Jurkat, Clone E6-1 (cell line): ENCODE results near the gene SPATA2L.

Source experiments
- DNase-seq: peaks from one replicate; pipeline ENCODE4 v3.0.0-alpha.2; 2011; ENCODE audit warnings: low read depth, low spot score
- H3K4me3 ChIP-seq: 2 replicates; pipeline ENCODE4 v1.5.1; 2011; ENCODE audit warnings: mild to moderate bottlenecking, low read length, control low read depth, moderate library complexity

Gene SPATA2L

DNA sequence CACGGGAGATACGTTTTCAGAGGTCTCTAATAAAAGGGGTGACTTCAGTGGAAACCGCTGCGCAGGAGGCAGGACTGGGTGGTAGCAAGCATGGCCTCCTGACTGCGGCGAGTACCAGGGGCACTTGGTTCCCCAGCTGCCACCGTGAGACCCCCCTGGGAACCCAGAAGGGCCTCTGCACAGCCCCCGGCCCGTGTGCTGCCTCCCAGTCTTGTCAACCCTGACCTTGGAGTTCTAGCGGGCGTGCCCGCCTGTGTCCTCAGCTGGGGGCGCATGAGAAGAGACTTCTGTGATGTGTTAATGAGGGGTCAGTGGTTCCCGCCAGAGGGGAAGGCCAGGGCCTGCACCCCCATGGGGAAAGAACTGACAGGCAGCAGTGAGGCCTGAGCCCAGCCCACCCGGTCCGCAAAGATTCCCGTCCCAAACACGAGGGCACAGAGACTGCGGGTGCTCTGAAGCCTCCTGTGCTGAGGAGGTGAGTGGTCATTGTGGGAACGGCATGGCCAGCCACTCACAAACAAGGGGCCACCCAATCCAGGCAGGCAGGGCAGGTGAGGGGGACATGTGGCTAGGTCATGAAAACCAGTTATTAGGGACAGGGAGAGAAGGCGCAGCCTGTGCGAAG is 29.2 kb upstream of the SPATA2L start:
- H3K4me3 ChIP-seq = no peak overlapping the region
- DNase-seq = no peak

DNA sequence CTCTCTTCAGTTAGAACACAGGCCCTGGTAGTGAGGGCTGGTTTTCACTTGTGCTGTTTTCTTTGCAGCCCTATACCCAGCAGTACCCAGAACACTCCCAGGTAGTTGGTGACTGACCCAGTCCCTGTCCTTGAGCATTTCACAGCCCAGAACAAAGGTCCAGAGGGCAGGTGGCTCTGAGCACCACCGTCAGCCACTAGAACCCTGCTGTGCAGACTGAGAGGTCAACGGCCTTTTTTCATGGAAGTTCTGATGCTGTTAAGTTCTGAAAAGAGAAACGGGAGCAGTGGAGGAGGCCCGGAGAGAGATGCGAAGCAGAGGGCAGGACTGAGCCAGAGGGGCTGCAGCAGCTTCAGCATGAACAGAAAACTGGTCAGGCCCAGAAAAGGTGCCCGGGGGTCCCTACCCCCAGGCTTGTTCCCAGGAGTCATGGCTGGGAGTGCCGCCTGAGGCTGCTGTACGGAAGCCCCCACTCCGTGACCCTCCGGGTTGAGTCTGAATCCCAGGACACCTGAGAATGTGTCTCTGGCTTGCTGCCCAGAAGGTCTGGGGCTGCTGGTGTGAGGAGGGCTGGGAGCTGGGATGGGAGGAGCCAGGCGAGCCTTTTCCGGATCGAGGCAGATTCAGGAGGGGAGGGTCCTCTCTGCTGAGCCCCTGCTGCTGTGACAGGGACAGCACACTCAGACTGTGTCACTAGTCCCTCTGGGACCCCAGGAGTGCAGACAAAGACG is 28.5 kb upstream of the SPATA2L start:
- no peak overlapping the region for H3K4me3 ChIP-seq
- no peak for DNase-seq

DNA sequence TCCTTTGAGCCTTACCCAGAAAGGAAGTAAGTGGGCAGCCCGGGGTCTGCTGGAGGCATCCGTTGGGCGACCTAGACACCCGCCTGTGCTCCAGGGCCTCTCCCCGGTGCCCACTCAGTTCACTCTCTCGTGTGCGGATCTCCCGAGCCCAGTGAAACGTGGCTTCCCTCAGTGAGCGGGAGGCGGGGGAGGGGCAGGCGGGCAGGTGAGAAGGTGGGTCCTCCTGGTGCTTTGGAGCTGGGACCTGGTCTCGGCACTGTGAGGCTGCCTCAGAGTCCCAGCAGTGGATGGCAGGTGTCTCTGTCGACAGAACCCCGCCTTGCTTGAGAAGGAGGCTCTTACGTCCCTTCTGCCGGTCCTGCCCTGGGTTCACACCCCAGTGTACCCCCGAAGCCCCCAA is 27.8 kb upstream of the SPATA2L start:
- H3K4me3 ChIP-seq = no peak overlapping the region
- no peak for DNase-seq

DNA sequence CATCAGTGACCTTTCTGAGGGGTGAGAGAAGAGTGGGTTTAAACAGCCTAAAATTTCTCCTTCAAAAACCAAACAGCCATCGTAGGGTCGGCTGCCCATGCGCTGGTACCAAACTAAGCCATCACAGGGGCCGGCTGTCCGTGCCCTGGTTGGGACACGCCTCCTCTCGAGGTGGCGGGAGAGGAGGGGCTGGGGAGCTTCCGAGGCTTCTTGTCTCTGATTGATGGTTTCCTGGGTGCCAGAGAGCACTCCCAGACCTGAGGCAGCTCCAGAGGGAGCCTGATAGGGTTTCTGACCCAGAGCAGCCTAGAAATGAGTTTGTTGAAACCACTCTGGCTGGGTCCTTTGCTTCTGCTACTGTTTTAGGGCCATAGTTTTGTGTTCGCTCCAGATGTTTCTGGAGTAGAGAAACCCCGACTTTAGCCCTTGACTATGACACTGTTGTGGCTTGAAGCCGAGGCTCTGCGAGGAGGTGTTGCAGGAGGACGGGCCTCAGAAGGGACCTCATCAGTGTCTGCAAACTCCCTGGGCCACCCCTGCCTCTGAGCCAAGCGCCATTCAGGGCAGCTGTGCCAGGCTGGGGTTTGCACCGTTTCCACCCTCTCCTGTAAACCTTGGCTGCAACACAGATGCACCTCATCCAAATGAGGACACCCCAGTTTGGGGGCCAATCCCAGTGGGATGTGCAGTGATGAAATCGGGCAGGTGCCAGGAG is 26.1 kb upstream of the SPATA2L start:
- H3K4me3 ChIP-seq = no peak overlapping the region
- DNase-seq = no peak

DNA sequence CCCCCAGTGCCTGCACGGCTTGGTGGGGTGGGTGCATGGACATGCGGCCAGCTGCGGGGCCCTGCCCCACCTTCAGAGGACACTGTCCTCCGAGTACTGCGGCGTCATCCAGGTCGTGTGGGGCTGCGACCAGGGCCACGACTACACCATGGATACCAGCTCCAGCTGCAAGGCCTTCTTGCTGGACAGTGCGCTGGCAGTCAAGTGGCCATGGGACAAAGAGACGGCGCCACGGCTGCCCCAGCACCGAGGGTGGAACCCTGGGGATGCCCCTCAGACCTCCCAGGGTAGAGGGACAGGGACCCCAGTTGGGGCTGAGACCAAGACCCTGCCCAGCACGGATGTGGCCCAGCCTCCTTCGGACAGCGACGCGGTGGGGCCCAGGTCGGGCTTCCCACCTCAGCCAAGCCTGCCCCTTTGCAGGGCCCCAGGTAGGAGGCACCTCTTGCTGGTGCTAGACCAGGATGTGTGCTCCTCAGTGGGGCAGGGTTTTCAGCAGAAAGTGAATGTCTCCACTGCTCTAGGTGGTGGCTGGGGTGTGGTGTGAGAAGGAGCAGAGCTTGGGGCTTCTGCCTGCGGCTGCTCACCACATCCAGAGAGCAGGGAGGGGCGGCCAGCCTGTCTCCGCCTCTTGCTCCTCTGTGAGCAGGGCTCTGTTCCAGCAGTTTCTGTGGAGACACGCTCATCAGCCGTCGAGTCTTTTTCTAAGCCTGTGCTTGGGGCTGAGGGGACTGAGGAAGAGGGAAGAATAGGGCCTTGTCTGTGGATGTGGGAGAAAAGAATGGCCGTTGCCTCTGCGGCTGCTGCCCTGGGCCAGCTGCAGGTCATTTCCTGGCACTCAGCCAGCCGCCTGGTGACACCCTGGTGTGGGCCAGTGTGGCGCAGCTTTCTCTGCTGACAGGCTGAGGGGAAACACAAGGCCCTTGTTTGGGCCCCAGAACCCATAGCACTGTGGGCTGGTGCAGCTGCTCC is 22.1 kb upstream of the SPATA2L start:
- peak; percentile 85 for DNase-seq
- peak overlapping the region; percentile 64 for H3K4me3 ChIP-seq

DNA sequence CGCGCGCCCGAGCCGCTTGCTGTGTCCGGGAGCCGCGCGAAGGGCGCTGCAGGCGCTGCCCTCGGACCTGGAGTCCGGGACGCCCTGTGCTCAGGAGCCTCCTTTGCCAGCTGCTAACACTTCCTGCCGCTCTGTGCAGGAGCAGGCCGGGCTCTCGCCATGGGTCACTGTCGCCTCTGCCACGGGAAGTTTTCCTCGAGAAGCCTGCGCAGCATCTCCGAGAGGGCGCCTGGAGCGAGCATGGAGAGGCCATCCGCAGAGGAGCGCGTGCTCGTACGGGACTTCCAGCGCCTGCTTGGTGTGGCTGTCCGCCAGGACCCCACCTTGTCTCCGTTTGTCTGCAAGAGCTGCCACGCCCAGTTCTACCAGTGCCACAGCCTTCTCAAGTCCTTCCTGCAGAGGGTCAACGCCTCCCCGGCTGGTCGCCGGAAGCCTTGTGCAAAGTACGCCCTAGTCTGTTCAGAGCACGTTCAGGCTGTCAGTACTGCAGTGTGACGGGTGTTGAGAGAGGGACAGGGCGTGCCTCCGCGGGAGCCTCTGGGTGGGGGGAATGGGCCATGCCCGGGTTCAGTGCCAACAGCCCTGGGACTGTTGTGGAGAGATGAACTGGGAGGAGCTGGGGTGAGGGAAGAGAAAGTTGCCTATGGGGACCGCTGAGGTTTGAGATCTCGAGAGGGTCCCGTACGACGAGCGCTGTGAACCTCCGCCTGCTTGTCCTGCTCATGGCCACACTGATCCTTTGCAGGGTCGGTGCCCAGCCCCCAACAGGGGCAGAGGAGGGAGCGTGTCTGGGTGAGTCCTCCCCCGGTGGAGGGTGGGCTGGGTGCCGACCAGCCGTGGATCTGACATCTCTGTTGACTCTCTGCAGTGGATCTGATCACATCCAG is 21.1 kb upstream of the SPATA2L start:
- peak overlapping the region; percentile 64 for H3K4me3 ChIP-seq
- peak; percentile 70 for DNase-seq

DNA sequence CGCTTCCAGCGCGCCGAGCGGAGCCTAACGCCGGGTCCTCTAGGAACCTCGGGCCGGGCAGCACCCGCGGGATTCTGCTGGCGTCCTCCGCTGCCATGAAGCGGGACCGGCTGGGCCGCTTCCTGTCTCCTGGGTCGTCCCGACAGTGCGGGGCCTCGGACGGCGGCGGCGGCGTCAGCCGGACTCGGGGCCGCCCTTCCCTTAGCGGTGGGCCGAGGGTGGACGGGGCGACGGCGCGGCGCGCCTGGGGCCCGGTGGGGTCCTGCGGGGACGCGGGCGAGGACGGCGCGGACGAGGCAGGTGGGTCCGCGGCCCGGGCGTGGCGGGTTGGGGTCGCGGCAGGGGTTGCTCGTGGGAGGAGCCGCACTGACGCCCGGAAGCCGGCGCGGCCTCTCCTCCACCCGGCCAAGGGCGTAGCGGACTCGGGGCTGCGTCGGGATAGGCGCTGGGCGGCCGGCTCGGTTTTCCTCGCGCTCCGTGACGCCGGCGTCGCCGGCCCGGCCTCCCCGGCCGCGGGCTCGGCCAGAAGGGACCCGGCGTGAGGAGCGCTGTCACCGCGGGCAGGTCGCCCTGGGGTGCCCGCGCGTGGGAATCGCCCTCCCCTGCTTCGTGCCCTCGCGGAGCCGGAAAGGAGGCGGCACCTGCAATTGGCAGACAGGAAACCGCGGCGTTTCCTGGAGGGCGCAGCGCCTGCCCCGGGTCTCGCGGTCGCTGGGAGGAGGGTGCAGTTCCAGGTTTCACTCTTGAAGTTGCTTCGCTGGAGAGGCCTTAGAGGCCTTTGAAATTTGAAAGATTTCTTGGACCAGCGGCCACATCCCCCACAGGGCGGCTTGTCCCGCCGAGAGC is 20.3 kb upstream of the SPATA2L start:
- H3K4me3 ChIP-seq = peak overlapping the region; percentile 64
- peak; percentile 85 for DNase-seq

DNA sequence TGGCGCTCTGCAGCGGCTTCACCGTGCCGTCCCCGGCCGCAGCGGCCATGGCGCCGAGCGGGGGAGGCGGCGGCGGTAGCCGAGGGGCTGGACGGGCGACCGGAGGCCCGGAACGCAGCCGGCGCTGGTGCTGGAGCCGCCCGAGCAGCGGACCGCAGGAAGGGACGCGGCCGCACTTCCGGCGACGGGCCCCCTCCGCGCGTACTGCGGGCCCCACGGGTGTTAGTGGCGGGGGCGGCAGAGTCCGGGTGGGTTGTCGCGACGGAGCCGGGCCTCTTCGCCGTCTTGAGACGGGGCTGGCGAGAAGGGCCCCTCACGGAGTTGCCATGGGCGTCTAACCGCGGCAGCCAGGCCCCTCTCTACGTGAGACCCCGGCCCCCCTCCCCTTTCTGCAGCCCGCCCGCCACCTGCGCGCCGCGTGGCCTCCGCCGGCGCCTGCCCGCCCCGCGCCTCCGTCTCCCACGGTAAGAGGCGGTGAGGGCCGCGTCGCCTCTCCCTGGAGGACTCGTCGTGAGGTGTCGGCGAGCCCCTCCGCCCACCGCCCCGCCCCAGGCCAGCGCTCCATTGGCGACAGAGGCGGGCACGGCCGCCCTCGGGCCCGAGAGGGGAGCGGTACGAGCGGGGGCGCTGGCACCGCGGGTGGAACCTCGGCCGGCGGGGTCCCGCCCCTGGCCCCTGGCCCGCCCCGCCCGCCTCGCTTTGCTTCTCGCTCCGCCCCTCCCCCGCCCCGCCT is 19.5 kb upstream of the SPATA2L start, which contains the start of the genes VPS9D1 and ZNF276:
Gene VPS9D1, minus strand, starts transcription at position 86 of the 733 bp plus-strand sequence. Its CDS starts 37 bp downstream, at position 49.
Gene ZNF276, plus strand, starts transcription at position 725 of the 733 bp plus-strand sequence. CDS start 104 bp downstream, outside the sequence.
- DNase-seq = no peak
- H3K4me3 ChIP-seq = peak within 1 kb of the TSS; percentile 64

DNA sequence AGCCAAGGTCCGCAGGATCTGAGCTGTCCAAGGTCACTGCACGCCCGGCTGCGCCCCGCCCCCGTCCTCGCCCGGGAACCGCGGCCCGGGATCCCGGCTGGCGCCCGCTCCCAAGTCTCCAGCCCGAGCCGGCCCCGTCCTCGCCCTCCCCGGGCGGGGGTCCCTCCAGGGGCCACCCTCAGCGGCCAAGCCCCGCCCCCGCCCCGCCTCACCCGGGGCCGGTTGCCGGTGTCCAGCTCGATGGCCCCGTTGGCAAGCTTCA is 19.0 kb upstream of the SPATA2L start:
- H3K4me3 ChIP-seq = peak overlapping the region; percentile 64
- no peak for DNase-seq

DNA sequence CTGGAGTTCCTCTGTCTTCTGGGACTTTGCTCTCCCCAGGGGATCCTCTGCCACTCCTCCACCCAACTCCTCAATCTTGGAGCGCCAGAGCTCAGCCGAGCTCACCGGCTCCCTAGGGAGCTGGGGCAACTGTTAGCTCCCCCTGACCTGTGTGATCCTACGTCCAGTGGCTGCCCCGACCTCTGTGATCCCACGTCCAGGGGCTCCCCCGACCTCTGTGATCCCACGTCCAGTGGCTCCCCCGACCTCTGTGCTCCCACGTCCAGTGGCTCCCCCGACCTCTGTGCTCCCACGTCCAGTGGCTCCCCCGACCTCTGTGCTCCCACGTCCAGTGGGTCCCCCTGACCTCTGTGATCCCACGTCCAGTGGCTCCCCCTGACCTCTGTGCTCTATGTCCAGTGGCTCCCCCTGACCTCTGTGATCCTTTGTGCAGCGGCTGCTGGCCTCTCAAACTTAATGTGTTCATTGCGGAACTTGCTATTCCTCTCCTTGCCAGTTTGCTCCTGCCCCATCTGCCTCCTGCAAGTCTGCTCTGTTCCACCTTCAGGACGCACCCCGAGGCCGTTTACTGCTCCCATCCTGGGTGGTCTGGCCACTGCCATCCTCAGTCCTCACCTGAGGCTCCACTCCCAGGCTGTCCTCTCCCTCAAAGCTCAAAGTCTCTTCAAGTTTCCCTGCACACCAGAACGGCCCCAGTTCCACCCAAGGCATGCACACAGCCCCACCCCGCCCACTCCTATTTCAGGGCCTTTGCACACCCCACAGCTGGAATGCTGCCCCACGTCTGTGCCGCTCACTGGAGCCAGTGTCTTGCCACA is 16.4 kb upstream of the SPATA2L start:
- no peak for DNase-seq
- no peak overlapping the region for H3K4me3 ChIP-seq

DNA sequence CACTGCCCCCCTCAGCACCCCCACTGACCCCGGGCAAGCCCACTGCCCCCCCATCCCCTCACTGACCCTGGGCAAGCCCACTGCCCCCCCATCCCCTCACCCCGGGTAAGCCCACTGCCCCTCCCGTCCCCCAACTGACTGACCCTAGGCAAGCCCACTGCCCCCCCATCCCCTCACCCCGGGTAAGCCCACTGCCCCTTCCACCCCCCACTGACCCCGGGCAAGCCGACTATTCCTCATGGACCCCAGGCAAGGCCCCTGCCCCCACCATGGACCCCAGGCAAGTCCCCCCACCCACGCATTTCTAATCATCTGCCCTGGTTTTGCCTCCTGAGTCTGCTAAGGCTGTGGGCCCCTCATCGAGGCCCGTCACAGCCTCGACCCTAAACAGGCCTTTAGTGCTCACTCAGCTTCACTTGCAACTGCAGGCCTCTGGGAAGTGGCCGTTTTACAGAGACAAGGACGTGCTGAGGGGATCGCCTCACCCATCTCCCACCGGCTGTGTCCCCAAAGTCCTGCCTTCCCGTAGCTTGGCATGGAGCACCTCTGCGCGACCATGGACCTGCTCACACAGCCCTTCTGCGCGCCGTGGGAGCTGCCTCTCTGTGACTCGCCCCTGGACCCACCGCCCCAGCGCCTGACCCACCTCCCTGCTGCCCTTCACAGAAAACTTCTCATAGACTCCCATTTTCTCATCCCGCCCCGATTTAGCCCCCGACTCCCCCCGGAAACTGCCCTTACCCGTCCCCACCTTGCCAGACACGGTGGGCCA is 15.6 kb upstream of the SPATA2L start:
- DNase-seq = no peak
- H3K4me3 ChIP-seq = no peak overlapping the region

DNA sequence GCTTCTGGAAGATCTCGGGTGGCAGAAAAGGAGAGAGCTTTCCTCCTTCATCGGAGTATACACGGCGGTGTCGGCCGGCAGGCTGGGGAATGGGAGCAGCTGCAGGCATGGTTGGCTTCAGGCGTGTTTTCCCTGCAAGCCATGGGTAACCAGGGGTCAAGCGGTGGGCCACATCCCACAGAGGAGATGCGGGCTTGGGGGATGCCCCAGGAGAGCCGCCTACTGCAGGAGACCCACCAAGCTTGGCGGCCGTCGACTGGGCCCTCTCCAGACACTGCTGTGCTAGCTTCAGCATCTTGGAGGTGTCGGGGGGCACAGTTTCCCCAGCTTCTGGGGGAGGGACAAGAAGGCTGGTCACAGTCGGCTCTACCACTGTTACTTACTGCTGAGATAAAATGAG is 15.0 kb upstream of the SPATA2L start:
- DNase-seq = no peak
- no peak overlapping the region for H3K4me3 ChIP-seq

DNA sequence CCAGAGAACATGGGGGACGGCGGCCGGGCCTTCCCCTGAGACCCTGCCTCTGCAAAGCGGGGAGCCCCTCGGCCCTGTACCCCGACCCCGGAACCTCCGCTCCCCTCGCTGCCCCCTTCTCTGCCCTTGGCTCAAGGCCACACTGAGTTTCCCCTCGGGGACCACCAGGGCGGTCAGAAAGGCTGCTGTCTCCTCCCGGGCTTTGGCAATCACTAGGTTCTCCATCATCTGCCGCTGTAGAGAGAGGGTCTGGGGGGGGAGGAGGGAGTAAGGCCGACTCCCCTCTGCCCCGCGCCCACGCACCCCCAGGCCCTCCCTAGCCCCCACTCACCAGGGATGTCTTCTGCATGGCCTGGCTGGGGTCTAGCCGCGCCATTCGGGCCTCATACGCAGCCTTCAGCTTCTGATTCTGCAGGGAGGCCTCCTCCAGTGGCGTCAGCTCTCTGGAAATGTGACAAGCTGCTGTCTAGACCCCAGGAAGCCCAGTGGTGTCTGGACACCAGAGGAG is 10.8 kb upstream of the SPATA2L start:
- H3K4me3 ChIP-seq = peak overlapping the region; percentile 79
- no peak for DNase-seq

DNA sequence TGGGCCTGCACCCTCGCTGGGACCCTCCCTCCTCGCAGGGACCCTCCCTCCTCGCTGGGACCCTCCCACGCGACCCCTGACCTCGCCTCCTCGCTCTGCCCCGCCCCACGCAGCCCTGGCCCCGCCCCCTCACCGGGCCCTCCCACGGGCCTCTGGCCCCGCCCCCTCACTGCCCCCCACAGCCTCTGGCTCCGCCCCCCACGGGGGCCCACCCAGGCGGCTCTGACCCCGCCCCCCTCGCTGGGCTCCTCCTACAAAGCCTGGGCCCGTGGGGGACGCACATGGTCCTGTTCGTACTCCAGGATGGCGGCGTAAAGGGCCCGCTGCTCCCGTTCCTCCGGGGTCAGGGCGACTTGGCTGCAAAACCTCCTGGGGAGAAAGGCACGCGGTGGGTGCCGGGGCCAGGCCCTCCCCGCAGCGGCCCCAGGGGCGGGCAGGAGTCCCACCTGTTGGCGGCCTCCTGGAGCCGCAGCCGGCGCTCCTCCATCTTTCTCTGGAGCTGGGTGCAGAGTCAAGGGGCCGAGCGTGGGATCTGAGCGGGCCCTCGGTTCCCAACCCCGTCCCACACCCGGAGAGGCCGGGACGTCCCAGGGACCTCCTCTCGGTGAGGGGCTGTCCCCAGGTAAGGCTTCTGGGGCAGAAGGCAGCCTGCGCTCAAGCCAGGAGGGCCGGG is 10.2 kb upstream of the SPATA2L start:
- peak; percentile 65 for DNase-seq
- peak overlapping the region; percentile 79 for H3K4me3 ChIP-seq
